Smooth muscle cell of trachea (primary cell): ENCODE data around the gene IBSP. TPM values are rescaled to one million over a fixed set of nuclear protein-coding genes. Genes with fewer than 3 reads are reported as not detected.

ENCODE experiments used
- total RNA-seq: library from RNA; depleted of rRNA; stranded (reverse); fragments of >200 nt; gene quantifications from 2 replicates; pipeline ENCODE4 v1.2.1, GENCODE V29; 2014

IBSP gene, protein sequence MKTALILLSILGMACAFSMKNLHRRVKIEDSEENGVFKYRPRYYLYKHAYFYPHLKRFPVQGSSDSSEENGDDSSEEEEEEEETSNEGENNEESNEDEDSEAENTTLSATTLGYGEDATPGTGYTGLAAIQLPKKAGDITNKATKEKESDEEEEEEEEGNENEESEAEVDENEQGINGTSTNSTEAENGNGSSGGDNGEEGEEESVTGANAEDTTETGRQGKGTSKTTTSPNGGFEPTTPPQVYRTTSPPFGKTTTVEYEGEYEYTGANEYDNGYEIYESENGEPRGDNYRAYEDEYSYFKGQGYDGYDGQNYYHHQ
- 0.15 TPM in 1 of 2 replicates, not detected in the other for total RNA-seq

DNA sequence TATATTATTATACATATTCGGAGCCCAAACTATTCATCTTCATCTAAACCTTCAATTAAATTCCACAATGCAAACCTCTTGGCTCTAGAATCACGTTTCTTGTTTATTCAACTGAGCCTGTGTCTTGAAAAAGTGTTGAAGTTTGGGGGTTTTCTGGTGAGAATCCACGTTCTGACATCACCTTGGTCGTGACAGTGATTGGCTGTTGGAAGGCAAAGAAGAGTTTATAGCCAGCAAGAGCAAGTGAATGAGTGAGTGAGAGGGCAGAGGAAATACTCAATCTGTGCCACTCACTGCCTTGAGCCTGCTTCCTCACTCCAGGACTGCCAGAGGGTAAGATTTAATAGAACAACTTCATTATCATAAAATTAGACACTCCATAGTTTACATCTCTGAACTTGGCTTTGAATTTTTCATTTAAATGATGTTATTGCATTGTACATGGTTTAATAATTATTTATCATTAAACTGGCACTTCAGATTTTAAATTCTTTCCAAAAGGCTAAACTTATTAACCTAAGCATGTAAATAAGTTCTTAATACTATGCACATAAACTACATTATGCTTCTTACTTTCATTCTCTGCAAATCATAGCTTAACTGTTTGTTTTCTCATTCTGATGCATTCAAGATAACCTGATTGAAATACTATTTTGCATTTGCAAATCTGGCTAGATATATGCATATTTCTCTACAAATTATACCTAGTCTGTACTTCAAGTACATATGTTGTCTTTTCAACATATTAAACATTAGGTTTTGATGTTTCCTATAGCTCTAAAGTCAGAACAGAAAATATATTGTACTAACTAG is at the start of gene IBSP:
TSS of gene IBSP (plus strand) at position 254 of the 813 bp plus-strand sequence. CDS start 2,808 bp downstream, outside the sequence.

DNA sequence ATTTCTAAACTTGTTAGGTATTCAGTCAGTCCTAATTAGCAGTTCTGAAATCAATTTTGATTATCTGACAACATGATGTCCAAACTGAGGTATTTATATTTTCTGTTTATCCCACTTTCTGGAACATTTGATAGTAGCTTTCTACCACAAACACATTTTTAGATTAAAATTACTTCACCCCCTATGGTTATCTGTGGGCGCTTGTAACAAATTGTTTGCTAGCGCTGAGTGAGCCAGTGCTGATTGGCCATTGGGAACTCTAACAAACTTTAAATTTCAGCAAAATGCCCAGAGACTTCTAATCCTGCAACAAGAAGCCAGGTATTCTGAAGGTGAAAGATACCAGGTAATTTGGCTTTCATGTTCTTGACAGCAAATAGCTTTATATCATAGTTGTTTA is 33.3 kb downstream of the IBSP start, which contains the start of gene MEPE:
TSS of gene MEPE (plus strand) at position 301 of the 400 bp plus-strand sequence. CDS start 1,746 bp downstream, outside the sequence.

Other genes starting within 250 kb of the IBSP start
- gene DSPP, start 191.0 kb upstream of the IBSP start, total RNA-seq: not detected in 2 replicates
- gene DMP1, start 149.3 kb upstream of the IBSP start, total RNA-seq: not detected in 2 replicates
- gene MEPE, start 33.4 kb downstream of the IBSP start, total RNA-seq: not detected in 2 replicates
- gene SPP1, start 176.2 kb downstream of the IBSP start, total RNA-seq: 0.29 and 0.83 TPM in 2 replicates
- 56.4 and 66.6 TPM in 2 replicates for gene PKD2, start 208.1 kb downstream of the IBSP start, total RNA-seq